GM23338 (cell line): Measurements from ENCODE around the gene SLC30A7.

Experiments
- CREB1 ChIP-seq: fragments of 250-450 bp; sonication (Bioruptor Pico); IDR thresholded peaks from 2 replicates; pipeline ENCODE4 v1.5.0; 2020; ENCODE audit warnings: low read depth, mild to moderate bottlenecking, moderate library complexity
- CTCF ChIP-seq, 2 experiments: fragments of 200-600 bp in 1 of 2; sonication (generic) in 1 of 2; conservative IDR thresholded peaks; 2 replicates each; pipeline versions ENCODE4 v1.5.1 to v1.6.1; 2016 to 2017; ENCODE audit warnings: antibody characterized with exemption in 2 of 2, low read depth in 2 of 2, mild to moderate bottlenecking in 2 of 2, moderate library complexity in 1 of 2
- ETS1 ChIP-seq: IDR thresholded peaks from 2 replicates; pipeline ENCODE4 v1.6.1; 2016; ENCODE audit warnings: antibody characterized with exemption
- EZH2 ChIP-seq: fragments of 200-600 bp; sonication (generic); IDR thresholded peaks from one replicate; pipeline ENCODE4 v1.8.0; 2017; ENCODE audit warnings: antibody characterized with exemption, mild to moderate bottlenecking, low read depth; ENCODE audit not compliant: unreplicated experiment
- EZH2phosphoT487 ChIP-seq: fragments of 200-600 bp; sonication (generic); IDR thresholded peaks from one replicate; pipeline ENCODE4 v1.8.1; 2018; ENCODE audit warnings: antibody characterized with exemption; ENCODE audit not compliant: unreplicated experiment
- JUNB ChIP-seq: IDR thresholded peaks from one replicate; pipeline ENCODE4 v1.6.1; 2016; ENCODE audit warnings: antibody characterized with exemption; ENCODE audit not compliant: unreplicated experiment
- POLR2AphosphoS5 ChIP-seq: IDR thresholded peaks from 2 replicates; pipeline ENCODE4 v1.6.1; 2016; ENCODE audit warnings: antibody characterized with exemption, low read depth
- REST ChIP-seq: IDR thresholded peaks from one replicate; pipeline ENCODE4 v1.6.1; 2018; ENCODE audit warnings: antibody characterized with exemption; ENCODE audit not compliant: unreplicated experiment
- ZNF331 ChIP-seq: fragments of 250-450 bp; sonication (Bioruptor Pico); IDR thresholded peaks from 2 replicates; pipeline ENCODE4 v1.5.0; 2020; ENCODE audit warnings: low read depth, mild to moderate bottlenecking, moderate library complexity

- TF ChIP-seq CTCF (conservative IDR thresholded peaks at IDR 0.05; ENCODE audit: low read depth in 2 of 2) (no peak), EZH2phosphoT487 (no peak), POLR2AphosphoS5 (no peak), EZH2 (no peak), JUNB (no peak), ETS1 (no peak), ZNF331 (CRISPR knock-in tag) (no peak), REST (no peak), CREB1 (no peak)
Measured at GRCh38 chr1:101025283-101025656, 129.4 kb downstream of the SLC30A7 start.
